Caco-2 (cell line): ENCODE measurements around the gene PNPLA1. TPM values are rescaled to one million over a fixed set of nuclear protein-coding genes. Genes with fewer than 3 reads are reported as not detected.

Experiments
- BruUV-seq: library from RNA; stranded (reverse); fragments of 400-500 nt; replicated peaks from 2 replicates; lab custom pipeline; 2021; lab: Mats Ljungman, UMichigan
- CTCF ChIA-PET: fragments of 300-600 bp; sonication (Branson Sonifier 250); formaldehyde crosslinking; loops from one replicate; lab custom pipeline; 2022; ENCODE audit warnings: antibody characterized with exemption; lab: Charles Lee
- POLR2A ChIA-PET: fragments of 300-600 bp; sonication (Branson Sonifier 250); formaldehyde crosslinking; loops from one replicate; lab custom pipeline; 2022; ENCODE audit warnings: antibody characterized with exemption; lab: Charles Lee
- DNase-seq, 2 experiments: peaks; one replicate each; pipeline versions ENCODE4 v3.0.0 to v3.0.0-alpha.2; 2020 to 2022
- H3K27me3 ChIP-seq: replicated peaks from 2 replicates; pipeline ENCODE4 v1.6.0; 2011; ENCODE audit warnings: low read length; ENCODE audit not compliant: control insufficient read depth, insufficient read depth
- H3K36me3 ChIP-seq: 2 replicates; pipeline ENCODE4 v1.5.1; 2011; ENCODE audit warnings: low read length; ENCODE audit not compliant: control insufficient read depth, insufficient read depth
- H3K4me1 ChIP-seq: fragments of 250-450 bp; sonication (Bioruptor Pico); 2 replicates; pipeline ENCODE4 v1.5.1; 2020; ENCODE audit warnings: mild to moderate bottlenecking
- H3K4me3 ChIP-seq: 2 replicates; pipeline ENCODE4 v1.5.1; 2011; ENCODE audit warnings: low read depth, mild to moderate bottlenecking, control low read depth, low read length
- H3K9me3 ChIP-seq: fragments of 250-450 bp; sonication (Bioruptor Pico); 2 replicates; pipeline ENCODE4 v1.5.1; 2020; ENCODE audit warnings: mild to moderate bottlenecking, moderate library complexity
- H3K27ac Mint-ChIP-seq: one replicate; pipeline ENCODE4 v1.8.0; 2022; ENCODE audit warnings: mixed read lengths; ENCODE audit not compliant: unreplicated experiment
- H3K27me3 Mint-ChIP-seq: one replicate; pipeline ENCODE4 v1.8.0; 2022; ENCODE audit warnings: mixed read lengths; ENCODE audit not compliant: insufficient read depth, unreplicated experiment
- H3K36me3 Mint-ChIP-seq: one replicate; pipeline ENCODE4 v1.8.0; 2022; ENCODE audit warnings: mild to moderate bottlenecking, mixed read lengths; ENCODE audit not compliant: insufficient read depth, unreplicated experiment
- H3K4me1 Mint-ChIP-seq: one replicate; pipeline ENCODE4 v1.8.0; 2022; ENCODE audit warnings: low read depth, mixed read lengths; ENCODE audit not compliant: unreplicated experiment
- H3K4me3 Mint-ChIP-seq: one replicate; pipeline ENCODE4 v1.8.0; 2022; ENCODE audit warnings: mild to moderate bottlenecking, moderate library complexity, mixed read lengths; ENCODE audit not compliant: unreplicated experiment
- H3K9me3 Mint-ChIP-seq: one replicate; pipeline ENCODE4 v1.8.0; 2022; ENCODE audit warnings: mixed read lengths; ENCODE audit not compliant: unreplicated experiment
- intact Hi-C: fragments of 100-400 bp; cut with micrococcal nuclease; formaldehyde crosslinking; loops from one replicate; pipeline ENCODE4 v1.10.0; 2022; ENCODE audit not compliant: unreplicated experiment
- total RNA-seq: library from RNA; stranded (reverse); gene quantifications from 2 replicates; pipeline ENCODE4 v1.2.3, GENCODE V29; 2022
- TF ChIP-seq, protein P1 (sequence below), 2 experiments: fragments of 200-600 bp in 1 of 2; IDR thresholded peaks; 1 replicate in 1 of 2; 2 replicates in 1 of 2; pipeline versions ENCODE4 v1.5.1 to v1.8.0; 2011 to 2022; ENCODE audit warnings: antibody characterized with exemption in 1 of 2, control low read depth in 1 of 2, inconsistent platforms in 1 of 2, low read depth in 1 of 2, low read length in 1 of 2, mild to moderate bottlenecking in 1 of 2, moderate library complexity in 1 of 2; ENCODE audit not compliant: insufficient read depth in 1 of 2, severe bottlenecking in 1 of 2, unreplicated experiment in 1 of 2

Gene PNPLA1
- total RNA-seq, 1 experiment from 2014 or later, result 0.25 TPM

DNA sequence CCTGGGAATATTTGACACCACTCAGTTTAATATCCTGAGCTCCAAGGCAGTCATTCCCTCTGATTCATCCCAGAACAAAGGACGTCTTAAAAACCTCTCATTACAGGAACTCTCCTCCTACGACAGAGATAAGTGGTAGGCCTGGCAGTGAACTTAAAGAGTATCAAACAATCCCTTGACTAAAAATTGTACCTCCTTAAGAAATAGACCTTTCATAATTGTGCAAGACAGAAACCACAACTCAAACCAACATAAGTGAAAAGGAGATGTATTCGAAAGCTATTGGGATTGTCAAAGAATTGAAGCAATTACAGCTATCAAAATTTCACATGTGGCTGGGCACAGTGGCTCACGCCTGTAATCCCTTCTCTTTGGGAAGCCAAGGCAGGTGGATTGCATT, 86.0 kb downstream of the PNPLA1 start:
- no peaks in the 10 kb centered on the region for H3K36me3 Mint-ChIP-seq
- Histone ChIP-seq H3K4me3 (no peak overlapping the region), H3K4me1 (peaks cover 15% of the 10 kb centered on the region), H3K36me3 (no peaks in the 10 kb centered on the region), H3K27me3 (no peaks in the 10 kb centered on the region), H3K9me3 (no peaks in the 10 kb centered on the region; the same call in 1 of the 2 replicates)
- BruUV-seq, result no TSS peak
- POLR2A ChIA-PET, result no interaction called here
- H3K9me3 Mint-ChIP-seq, result no peaks in the 10 kb centered on the region
- H3K27ac Mint-ChIP-seq, result no peak overlapping the region
- H3K4me3 Mint-ChIP-seq, result no peak overlapping the region
- TF ChIP-seq, protein P1, sequence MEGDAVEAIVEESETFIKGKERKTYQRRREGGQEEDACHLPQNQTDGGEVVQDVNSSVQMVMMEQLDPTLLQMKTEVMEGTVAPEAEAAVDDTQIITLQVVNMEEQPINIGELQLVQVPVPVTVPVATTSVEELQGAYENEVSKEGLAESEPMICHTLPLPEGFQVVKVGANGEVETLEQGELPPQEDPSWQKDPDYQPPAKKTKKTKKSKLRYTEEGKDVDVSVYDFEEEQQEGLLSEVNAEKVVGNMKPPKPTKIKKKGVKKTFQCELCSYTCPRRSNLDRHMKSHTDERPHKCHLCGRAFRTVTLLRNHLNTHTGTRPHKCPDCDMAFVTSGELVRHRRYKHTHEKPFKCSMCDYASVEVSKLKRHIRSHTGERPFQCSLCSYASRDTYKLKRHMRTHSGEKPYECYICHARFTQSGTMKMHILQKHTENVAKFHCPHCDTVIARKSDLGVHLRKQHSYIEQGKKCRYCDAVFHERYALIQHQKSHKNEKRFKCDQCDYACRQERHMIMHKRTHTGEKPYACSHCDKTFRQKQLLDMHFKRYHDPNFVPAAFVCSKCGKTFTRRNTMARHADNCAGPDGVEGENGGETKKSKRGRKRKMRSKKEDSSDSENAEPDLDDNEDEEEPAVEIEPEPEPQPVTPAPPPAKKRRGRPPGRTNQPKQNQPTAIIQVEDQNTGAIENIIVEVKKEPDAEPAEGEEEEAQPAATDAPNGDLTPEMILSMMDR (IDR thresholded peaks at IDR 0.05; ENCODE audit: insufficient read depth in 1 of 2, low read depth in 1 of 2, low read length in 1 of 2, severe bottlenecking in 1 of 2, unreplicated experiment in 1 of 2), result no peak
- peaks cover 9% of the 10 kb centered on the region for H3K4me1 Mint-ChIP-seq
- no peaks in the 10 kb centered on the region for H3K27me3 Mint-ChIP-seq
- intact Hi-C loops, result no loop called here
- no peak for DNase-seq
- CTCF ChIA-PET, result no interaction called here

DNA sequence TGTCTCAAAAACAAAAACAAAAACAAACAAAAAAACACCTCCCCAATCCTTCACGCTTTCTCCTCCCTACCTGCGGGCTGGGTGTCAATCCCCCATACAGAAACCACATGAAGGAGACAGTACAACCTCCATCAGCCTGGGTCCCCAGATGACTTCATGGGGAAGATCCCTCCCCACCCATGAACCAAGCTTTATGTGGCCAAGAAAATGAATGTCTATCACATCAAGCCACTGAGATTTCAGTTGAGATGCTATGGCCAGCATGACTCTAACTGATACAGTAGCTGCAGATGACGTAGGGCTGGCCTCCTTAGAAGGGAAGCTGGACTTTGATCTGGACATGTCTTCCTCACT, 88.0 kb downstream of the PNPLA1 start:
- H3K36me3 ChIP-seq, result no peaks in the 10 kb centered on the region
- ChIA-PET POLR2A (no interaction called here), CTCF (interaction anchor here (0.6 to 2.0 kb wide), 4 partner anchors 17 to 331 kb away, joined by 3 to 10 read pairs (median 6); no protein-coding TSS in a partner anchor)
- peaks cover 7% of the 10 kb centered on the region for H3K4me1 Mint-ChIP-seq
- BruUV-seq, result no TSS peak
- 0 out of 2 replicates have a peak, but pooled peaks cover 8% of the 10 kb centered on the region for H3K4me1 ChIP-seq
- no peak for DNase-seq
- no peaks in the 10 kb centered on the region for H3K27me3 Mint-ChIP-seq
- no peak overlapping the region for H3K4me3 ChIP-seq
- TF ChIP-seq, protein P1 (IDR thresholded peaks at IDR 0.05; ENCODE audit: insufficient read depth in 1 of 2, low read depth in 1 of 2, low read length in 1 of 2, severe bottlenecking in 1 of 2, unreplicated experiment in 1 of 2), result no peak
- H3K4me3 Mint-ChIP-seq, result no peak overlapping the region
- intact Hi-C loops, result no loop called here
- no peaks in the 10 kb centered on the region for H3K36me3 Mint-ChIP-seq
- no peaks in the 10 kb centered on the region for H3K27me3 ChIP-seq
- no peaks in the 10 kb centered on the region for H3K9me3 Mint-ChIP-seq
- no peaks in the 10 kb centered on the region for H3K9me3 ChIP-seq
- H3K27ac Mint-ChIP-seq, result no peak overlapping the region

Other genes with a start within 250 kb of the PNPLA1 start
- gene SLC26A8, start 245.4 kb upstream of the PNPLA1 start, total RNA-seq, result 1.4 and 1.8 TPM in 2 replicates
- gene MAPK14, start 242.3 kb upstream of the PNPLA1 start, total RNA-seq, result 69.3 and 72.0 TPM in 2 replicates
- gene MAPK13, start 139.5 kb upstream of the PNPLA1 start, total RNA-seq, result 45.7 and 47.3 TPM in 2 replicates
- 41.4 and 44.4 TPM in 2 replicates for gene BRPF3, start 73.3 kb upstream of the PNPLA1 start, total RNA-seq
- 0.50 and 0.53 TPM in 2 replicates for gene BNIP5, start 66.8 kb downstream of the PNPLA1 start, total RNA-seq
- 0.52 and 0.79 TPM in 2 replicates for gene ETV7, start 117.6 kb downstream of the PNPLA1 start, total RNA-seq
- not detected in 2 replicates for gene PXT1, start 172.8 kb downstream of the PNPLA1 start, total RNA-seq
- 28.1 and 32.4 TPM in 2 replicates for gene KCTD20, start 172.9 kb downstream of the PNPLA1 start, total RNA-seq